Testis (tissue), 2 donors: ENCODE results near the gene SNAPC1.
A peak's percentile ranks its signal among the peaks of the same experiment; 100 is the strongest.

ENCODE experiments used
- CTCF ChIP-seq, 3 experiments: fragments of 450-650 bp in 2 of 3; fragments of 200-600 bp in 1 of 3; sonication (generic) in 1 of 3; IDR thresholded peaks; one replicate each; pipeline ENCODE4 v1.5.1; 2016 to 2019; ENCODE audit warnings: antibody characterized with exemption in 3 of 3, mild to moderate bottlenecking in 2 of 3, moderate library complexity in 1 of 3
- POLR2A ChIP-seq: fragments of 450-650 bp; IDR thresholded peaks from one replicate; pipeline ENCODE4 v1.6.1; 2017; ENCODE audit warnings: antibody characterized with exemption, mild to moderate bottlenecking, moderate library complexity

DNA sequence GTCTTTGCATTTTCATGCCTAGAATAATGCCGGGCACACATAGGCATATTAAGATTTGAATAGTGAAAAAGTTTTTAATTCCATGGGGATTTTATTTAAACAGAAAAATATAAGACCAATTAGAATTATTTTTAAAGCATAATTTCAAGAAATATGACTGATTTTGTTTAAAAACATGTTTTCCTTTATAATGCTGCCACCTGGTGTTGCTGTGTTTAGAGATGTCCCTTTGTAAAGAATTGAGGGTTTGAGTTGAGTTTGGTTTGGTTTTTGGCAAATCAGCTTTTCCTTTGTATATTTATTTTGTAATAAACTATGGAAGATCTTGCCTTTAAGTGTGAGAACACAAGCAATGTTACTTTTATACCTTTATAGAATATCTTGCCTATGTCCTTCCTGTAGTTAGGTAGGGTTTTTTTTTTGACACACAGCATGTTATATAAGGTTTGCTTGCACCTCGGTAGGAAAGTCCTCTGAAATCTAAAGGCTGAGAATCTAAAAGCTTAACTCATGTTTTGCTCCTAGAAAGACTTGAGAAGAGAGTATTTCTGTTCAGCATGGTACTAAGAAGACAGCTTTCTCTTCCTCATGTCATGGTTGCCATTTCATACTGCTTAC, 31.4 kb upstream of the SNAPC1 start:
- TF ChIP-seq CTCF (IDR thresholded peaks at IDR 0.05) (peak in 2 of 3 experiments; percentile 25 to 43), POLR2A (no peak)
